ENCODE results near the gene MYL12A. TPM values are rescaled to one million over a fixed set of nuclear protein-coding genes. Genes with fewer than 3 reads are reported as not detected.

MYL12A gene
- 692 and 802 TPM in 2 replicates for total RNA-seq

GRCh38 chr18:3247240-3248061 lies at the start of gene MYL12A:
MYL12A (plus strand) TSS chr18:3247801; CDS start chr18:3253248, 5,447 bp downstream.

GRCh38 chr18:3219631-3220335 lies 27.8 kb upstream of the MYL12A start, which contains the start of gene MYOM1:
MYOM1 (minus strand) TSS chr18:3219968; CDS start chr18:3215223, 4,745 bp downstream.

GRCh38 chr18:3261373-3262233 lies 14.0 kb downstream of the MYL12A start, which contains the start of gene MYL12B:
MYL12B (plus strand) TSS chr18:3262133; CDS start chr18:3272899, 10,766 bp downstream.

Other genes starting within 250 kb of the MYL12A start
- gene LPIN2, start 234.7 kb upstream of the MYL12A start, total RNA-seq: 28.0 and 34.9 TPM in 2 replicates
- gene MYOM1, start 27.8 kb upstream of the MYL12A start, total RNA-seq: not detected in 2 replicates
- gene MYL12B, start 14.3 kb downstream of the MYL12A start, total RNA-seq: 746 and 798 TPM in 2 replicates
- gene TGIF1, start 202.4 kb downstream of the MYL12A start, total RNA-seq: 121 and 125 TPM in 2 replicates